Activated T-cell treated with anti-CD3 and anti-CD28 coated beads, Interleukin-2, amount 50 U/mL, for 24 hours (primary cell): Measurements from ENCODE around the gene DPP10.
"Not testable (repeated sequence)": the region's sequence is repeated elsewhere in the genome, so short reads cannot be mapped to it uniquely, and the experiment has no call there.

Experiments
- DNase-seq: peaks from one replicate; pipeline ENCODE4 v3.0.0-alpha.2; 2020
- H3K27ac Mint-ChIP-seq: 2 replicates; pipeline ENCODE4 v1.8.0; 2020; ENCODE audit warnings: mild to moderate bottlenecking, mixed read lengths
- H3K27me3 Mint-ChIP-seq: 2 replicates; pipeline ENCODE4 v1.8.0; 2020; ENCODE audit warnings: mixed read lengths
- H3K36me3 Mint-ChIP-seq: 2 replicates; pipeline ENCODE4 v1.8.0; 2020; ENCODE audit warnings: low read depth, mixed read lengths
- H3K4me1 Mint-ChIP-seq: 2 replicates; pipeline ENCODE4 v1.8.0; 2020; ENCODE audit warnings: low read depth, mixed read lengths
- H3K4me3 Mint-ChIP-seq: 2 replicates; pipeline ENCODE4 v1.8.0; 2020; ENCODE audit warnings: mild to moderate bottlenecking, moderate library complexity, mixed read lengths
- H3K9me3 Mint-ChIP-seq: 2 replicates; pipeline ENCODE4 v1.8.0; 2020; ENCODE audit warnings: mixed read lengths

DPP10 gene

DNA sequence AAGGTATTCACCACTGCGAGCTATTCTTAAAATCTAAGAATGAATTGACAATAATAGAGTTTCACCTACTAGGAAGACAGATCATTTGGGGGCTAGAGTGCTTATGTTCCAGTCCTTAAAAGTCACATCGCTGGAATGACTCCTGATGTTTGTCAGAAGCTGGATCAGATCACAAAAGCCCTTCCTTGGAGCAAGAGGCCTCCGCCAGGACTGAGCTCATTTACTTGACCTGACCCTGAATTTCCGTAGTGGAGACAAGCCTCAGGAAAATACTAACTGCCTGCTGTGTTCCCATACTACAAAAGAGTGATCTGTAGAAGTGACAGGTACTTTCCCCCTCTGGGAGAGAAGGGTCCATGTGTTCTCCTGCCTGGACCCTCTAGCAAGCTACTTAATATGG, 483.9 kb downstream of the DPP10 start:
- H3K4me3 Mint-ChIP-seq = no peak overlapping the region
- H3K27ac Mint-ChIP-seq = no peak overlapping the region
- no peaks in the 10 kb centered on the region for H3K27me3 Mint-ChIP-seq
- peaks cover 9% of the 10 kb centered on the region for H3K9me3 Mint-ChIP-seq
- no peak for DNase-seq
- no peaks in the 10 kb centered on the region for H3K36me3 Mint-ChIP-seq
- H3K4me1 Mint-ChIP-seq = no peaks in the 10 kb centered on the region

DNA sequence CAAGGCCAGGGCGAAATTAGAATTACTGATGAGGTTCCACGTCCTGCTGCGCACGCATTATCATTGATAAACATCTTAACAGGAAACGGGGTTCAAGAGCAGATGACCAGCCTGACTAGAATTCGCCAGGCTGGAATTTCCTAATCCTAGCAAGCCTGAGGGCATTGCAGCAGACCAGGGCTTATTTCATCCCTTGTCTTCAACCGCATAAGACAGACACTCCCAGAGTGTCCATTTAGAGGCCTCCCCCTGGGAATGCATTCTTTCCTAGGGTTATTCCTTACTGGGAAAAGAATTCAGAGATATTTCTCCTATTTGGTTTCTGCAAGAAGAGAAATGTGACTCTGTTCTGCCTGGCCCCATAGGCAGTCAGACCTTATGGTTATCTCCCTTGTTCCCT, 486.8 kb downstream of the DPP10 start:
- H3K4me3 Mint-ChIP-seq = no peak overlapping the region
- H3K27me3 Mint-ChIP-seq = no peaks in the 10 kb centered on the region
- H3K27ac Mint-ChIP-seq = no peak overlapping the region
- no peak for DNase-seq
- no peaks in the 10 kb centered on the region for H3K36me3 Mint-ChIP-seq
- peaks cover 10% of the 10 kb centered on the region for H3K9me3 Mint-ChIP-seq
- no peaks in the 10 kb centered on the region for H3K4me1 Mint-ChIP-seq

- DNase-seq = no peak
- H3K36me3 Mint-ChIP-seq = no peaks in the 10 kb centered on the region
These were observed 491.3 kb downstream of the DPP10 start for GRCh38 chr2:114933671-114934241.

GRCh38 chr2:114935031-114935430, 492.6 kb downstream of the DPP10 start:
- Mint-ChIP-seq H3K27ac (no peak overlapping the region), H3K36me3 (no peaks in the 10 kb centered on the region), H3K4me1 (no peaks in the 10 kb centered on the region), H3K4me3 (no peak overlapping the region), H3K27me3 (no peaks in the 10 kb centered on the region), H3K9me3 (peaks cover 9% of the 10 kb centered on the region)
- no peak for DNase-seq

More at GRCh38 chr2:114933671-114934241, 491.3 kb downstream of the DPP10 start:
- Mint-ChIP-seq H3K4me3 (no peak overlapping the region), H3K27me3 (no peaks in the 10 kb centered on the region), H3K27ac (no peak overlapping the region), H3K9me3 (peaks cover 12% of the 10 kb centered on the region), H3K4me1 (no peaks in the 10 kb centered on the region)

DNA sequence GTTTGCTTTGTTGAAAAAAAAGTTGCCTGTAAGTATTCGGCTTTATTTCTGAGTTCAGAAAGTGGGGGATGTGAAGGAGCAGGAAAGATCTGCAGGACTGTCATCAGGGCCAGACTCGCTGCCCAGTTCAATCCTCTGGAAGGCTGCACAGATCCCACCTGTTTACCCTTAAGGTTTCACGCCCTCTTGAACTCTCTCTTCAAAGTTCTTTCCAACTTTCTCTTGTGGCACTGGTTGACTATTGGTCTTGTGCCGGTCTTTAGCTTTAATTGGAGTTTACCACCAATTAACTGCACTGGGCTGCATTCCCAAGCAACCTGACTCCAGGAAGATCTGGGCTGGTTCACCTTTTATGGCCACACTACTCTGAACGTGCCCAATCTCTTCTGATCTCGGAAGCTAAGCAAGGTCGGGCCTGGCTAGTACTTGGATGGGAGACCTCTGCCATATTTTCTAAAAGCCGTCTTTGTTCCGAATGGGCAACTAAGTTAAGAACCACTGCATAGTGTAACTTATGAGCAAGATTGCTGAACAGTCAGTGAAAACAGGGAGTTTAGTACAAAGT, 495.0 kb downstream of the DPP10 start:
- no peak overlapping the region for H3K27ac Mint-ChIP-seq
- peaks cover 9% of the 10 kb centered on the region for H3K9me3 Mint-ChIP-seq
- no peaks in the 10 kb centered on the region for H3K27me3 Mint-ChIP-seq
- no peaks in the 10 kb centered on the region for H3K36me3 Mint-ChIP-seq
- H3K4me1 Mint-ChIP-seq = no peaks in the 10 kb centered on the region
- no peak overlapping the region for H3K4me3 Mint-ChIP-seq
- no peak for DNase-seq

GRCh38 chr2:114940785-114941458, 498.5 kb downstream of the DPP10 start:
- H3K36me3 Mint-ChIP-seq = no peaks in the 10 kb centered on the region
- H3K27me3 Mint-ChIP-seq = no peaks in the 10 kb centered on the region
- H3K27ac Mint-ChIP-seq = no peak overlapping the region
- peaks cover 5% of the 10 kb centered on the region for H3K9me3 Mint-ChIP-seq
- H3K4me1 Mint-ChIP-seq = no peaks in the 10 kb centered on the region
- no peak overlapping the region for H3K4me3 Mint-ChIP-seq
- DNase-seq = no peak

DNA sequence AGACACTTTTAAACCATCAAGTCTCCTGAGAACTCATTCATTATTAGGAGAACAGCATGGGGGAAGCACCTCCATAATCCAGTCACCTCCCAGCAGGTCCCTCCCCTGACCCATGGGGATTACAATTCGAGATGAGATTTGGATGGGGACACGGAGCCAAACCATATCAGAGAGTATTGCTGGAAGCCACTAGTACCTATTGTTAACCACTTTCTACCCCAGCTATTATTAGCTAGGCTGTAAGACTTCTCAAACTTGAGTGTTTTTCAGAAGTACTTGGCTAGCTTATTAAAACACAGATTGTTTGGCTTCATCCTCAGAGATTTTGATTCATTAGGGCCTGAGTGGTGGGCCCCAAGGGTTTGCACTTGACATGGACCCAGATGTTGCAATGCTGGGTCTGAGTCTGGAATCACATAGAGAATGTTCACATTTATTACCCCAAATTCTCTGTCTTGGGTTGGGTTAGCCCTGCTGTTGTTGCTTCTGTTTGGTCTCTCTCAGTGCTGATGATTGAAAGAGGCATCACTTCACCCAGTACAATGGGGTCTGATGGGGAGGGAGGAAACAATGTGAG, 506.9 kb downstream of the DPP10 start:
- Mint-ChIP-seq H3K27ac (no peak overlapping the region), H3K27me3 (no peaks in the 10 kb centered on the region), H3K36me3 (no peaks in the 10 kb centered on the region), H3K4me1 (no peaks in the 10 kb centered on the region), H3K9me3 (peaks cover 3% of the 10 kb centered on the region), H3K4me3 (no peak overlapping the region)
- DNase-seq = no peak

GRCh38 chr2:114960389-114960788, 517.9 kb downstream of the DPP10 start:
- DNase-seq = no peak
- no peaks in the 10 kb centered on the region for H3K4me1 Mint-ChIP-seq

DNA sequence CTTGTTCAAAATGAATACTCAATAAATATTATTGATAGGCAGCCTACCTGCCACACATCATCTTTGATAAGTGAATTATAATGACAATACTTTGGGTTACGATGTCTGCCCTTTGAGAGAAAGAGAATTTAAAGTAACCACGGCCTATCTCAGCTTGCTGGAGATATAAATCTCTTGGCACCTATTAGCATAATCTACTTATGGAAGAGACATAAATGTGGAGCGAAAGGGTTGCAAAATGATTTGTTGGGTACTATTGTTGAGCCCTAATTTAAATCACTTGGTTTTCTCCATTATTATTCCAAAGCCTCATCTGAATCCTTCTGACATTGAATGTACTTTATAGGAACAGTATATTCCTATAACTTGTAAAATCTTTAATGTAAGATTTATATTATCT, 520.1 kb downstream of the DPP10 start:
- H3K4me3 Mint-ChIP-seq = no peak overlapping the region

More at GRCh38 chr2:114960389-114960788, 517.9 kb downstream of the DPP10 start:
- peaks cover 4% of the 10 kb centered on the region for H3K9me3 Mint-ChIP-seq
- no peaks in the 10 kb centered on the region for H3K36me3 Mint-ChIP-seq
- no peak overlapping the region for H3K4me3 Mint-ChIP-seq
- H3K27ac Mint-ChIP-seq = no peak overlapping the region
- no peaks in the 10 kb centered on the region for H3K27me3 Mint-ChIP-seq

DNA sequence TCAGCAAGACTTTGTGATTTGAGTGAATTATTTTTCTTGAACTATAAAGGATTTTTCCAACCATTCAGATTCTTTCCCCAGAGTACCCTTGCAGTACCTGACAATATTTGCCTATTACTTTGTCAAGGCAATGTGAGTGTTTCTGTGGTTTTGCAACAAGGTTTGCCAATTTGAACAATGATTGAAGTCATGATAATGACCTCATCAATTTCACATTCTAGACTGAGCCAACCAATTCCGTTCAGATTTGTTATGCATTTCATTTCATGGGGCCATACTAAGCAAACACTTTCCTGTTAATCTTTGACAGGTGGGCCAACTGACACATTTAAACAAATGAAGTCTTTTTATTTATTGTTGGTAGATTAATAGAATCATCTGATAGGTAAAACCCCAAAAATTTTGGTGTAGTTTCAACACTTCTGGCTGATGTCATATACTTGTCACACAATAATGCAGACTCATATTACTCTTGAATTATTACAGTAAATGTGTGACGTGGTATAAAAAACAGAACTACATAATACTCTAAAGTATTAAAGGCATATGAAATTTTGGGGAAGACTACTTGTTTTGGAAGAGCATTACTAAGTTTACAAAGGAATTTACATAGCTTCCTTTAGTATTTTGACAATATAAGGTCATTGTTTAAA, 526.4 kb downstream of the DPP10 start:
- no peak overlapping the region for H3K4me3 Mint-ChIP-seq
- no peak overlapping the region for H3K27ac Mint-ChIP-seq
- DNase-seq = no peak
- no peaks in the 10 kb centered on the region for H3K36me3 Mint-ChIP-seq
- H3K27me3 Mint-ChIP-seq = no peaks in the 10 kb centered on the region
- no peaks in the 10 kb centered on the region for H3K9me3 Mint-ChIP-seq
- no peaks in the 10 kb centered on the region for H3K4me1 Mint-ChIP-seq

More for the DNA sequence above, 520.1 kb downstream of the DPP10 start:
- Mint-ChIP-seq H3K4me1 (no peaks in the 10 kb centered on the region), H3K27me3 (no peaks in the 10 kb centered on the region), H3K9me3 (no peaks in the 10 kb centered on the region), H3K27ac (no peak overlapping the region), H3K36me3 (no peaks in the 10 kb centered on the region)
- no peak for DNase-seq

- not testable (repeated sequence) for H3K4me1 Mint-ChIP-seq, H3K27me3 Mint-ChIP-seq, H3K36me3 Mint-ChIP-seq, H3K4me3 Mint-ChIP-seq, H3K27ac Mint-ChIP-seq, DNase-seq
- peaks cover 14% of the 10 kb centered on the region for H3K9me3 Mint-ChIP-seq
These were observed 561.9 kb downstream of the DPP10 start for GRCh38 chr2:115004321-115004720.

- Mint-ChIP-seq H3K4me1 (no peaks in the 10 kb centered on the region), H3K27me3 (no peaks in the 10 kb centered on the region), H3K9me3 (peaks cover 27% of the 10 kb centered on the region), H3K4me3 (no peak overlapping the region), H3K27ac (no peak overlapping the region), H3K36me3 (no peaks in the 10 kb centered on the region)
- DNase-seq = no peak
These were observed 569.3 kb downstream of the DPP10 start for GRCh38 chr2:115011721-115012120.

GRCh38 chr2:115022013-115022412, 579.6 kb downstream of the DPP10 start:
- H3K4me1 Mint-ChIP-seq, H3K27me3 Mint-ChIP-seq, H3K4me3 Mint-ChIP-seq, H3K27ac Mint-ChIP-seq, H3K36me3 Mint-ChIP-seq, DNase-seq: not testable (repeated sequence)
- H3K9me3 Mint-ChIP-seq = peaks cover 34% of the 10 kb centered on the region

DNA sequence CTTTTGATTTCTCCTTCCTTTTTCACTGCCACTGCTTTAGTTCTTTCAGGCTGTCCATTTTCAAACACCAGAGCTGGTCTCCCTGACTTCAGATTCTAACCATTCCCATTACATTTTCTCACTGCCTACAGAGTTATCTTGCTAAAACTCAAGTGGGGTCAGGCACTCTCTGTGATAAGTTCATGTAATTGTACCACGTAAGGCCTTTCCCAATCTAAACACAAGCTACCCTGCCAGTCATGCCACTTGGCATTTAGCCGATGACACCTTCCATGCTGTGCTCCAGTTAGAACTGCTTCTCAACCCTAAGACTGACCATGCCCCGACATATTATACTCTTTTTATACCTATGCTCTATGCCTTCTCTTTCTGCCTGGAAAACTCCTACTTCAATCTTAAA, 592.4 kb downstream of the DPP10 start:
- Mint-ChIP-seq H3K36me3 (no peaks in the 10 kb centered on the region), H3K4me1 (no peaks in the 10 kb centered on the region), H3K27me3 (no peaks in the 10 kb centered on the region), H3K9me3 (peaks cover 23% of the 10 kb centered on the region), H3K4me3 (no peak overlapping the region), H3K27ac (no peak overlapping the region)
- no peak for DNase-seq

- no peak for DNase-seq
- H3K9me3 Mint-ChIP-seq = peaks cover 14% of the 10 kb centered on the region
- H3K27me3 Mint-ChIP-seq = no peaks in the 10 kb centered on the region
- H3K27ac Mint-ChIP-seq = no peak overlapping the region
- H3K4me1 Mint-ChIP-seq = no peaks in the 10 kb centered on the region
- H3K36me3 Mint-ChIP-seq = no peaks in the 10 kb centered on the region
- H3K4me3 Mint-ChIP-seq = no peak overlapping the region
These were observed 594.4 kb downstream of the DPP10 start for GRCh38 chr2:115036818-115037217.
